SH-SY5Y (cell line): ENCODE results near the gene ENPP1.

Experiments used
- GATA2 ChIP-seq: IDR thresholded peaks from 2 replicates; pipeline ENCODE4 v1.6.1; 2011; ENCODE audit warnings: mild to moderate bottlenecking, low read depth, low read length
- GATA3 ChIP-seq: IDR thresholded peaks from 2 replicates; pipeline ENCODE4 v1.6.1; 2011; ENCODE audit warnings: low read depth, mild to moderate bottlenecking, low read length, moderate library complexity

DNA sequence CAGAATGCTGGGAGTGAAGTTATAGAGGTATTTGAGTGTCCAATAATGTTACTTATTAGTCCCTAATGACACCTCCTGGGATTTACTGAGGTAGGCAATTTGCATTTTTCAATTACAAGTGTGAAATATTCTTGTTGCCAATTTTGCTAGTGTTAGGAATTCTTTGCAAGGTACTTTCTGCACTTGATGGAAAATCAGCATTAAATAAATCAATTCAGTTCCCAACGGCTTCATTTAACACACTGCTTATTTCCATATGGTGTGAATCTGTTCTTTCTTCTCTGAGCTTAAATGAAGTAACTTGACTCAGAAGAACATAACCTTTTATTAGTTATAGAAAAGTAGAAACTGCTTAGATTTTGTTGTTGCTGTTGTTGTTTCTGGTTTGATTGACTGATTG, 122.2 kb downstream of the ENPP1 start:
- TF ChIP-seq GATA2 = no peak
- TF ChIP-seq GATA3 = no peak
